ENCODE data around the gene FAM210A.

The FAM210A gene

GRCh38 chr18:13618760-13619438 lies 107.5 kb downstream of the FAM210A start:
- DNase-seq (no peak), ATAC-seq (ENCODE audit: insufficient read depth, low read depth) (no peak)
- Histone ChIP-seq H3K9ac (ENCODE audit: low read depth, low read length) (no peak overlapping the region), H3K79me2 (ENCODE audit: insufficient read depth, low read length) (peaks cover 100% of the 10 kb centered on the region), H3K27me3 (ENCODE audit: insufficient read depth, low read length, poor library complexity) (no peaks in the 10 kb centered on the region), H4K20me1 (ENCODE audit: insufficient read depth, low read length) (peaks cover 91% of the 10 kb centered on the region), H3K36me3 (ENCODE audit: insufficient read depth, low read length) (peaks cover 89% of the 10 kb centered on the region), H3K4me2 (ENCODE audit: insufficient read depth, low read length) (no peak overlapping the region), H2AFZ (ENCODE audit: low read depth, low read length) (no peak overlapping the region), H3K4me1 (ENCODE audit: insufficient read depth, low read length) (peaks cover 59% of the 10 kb centered on the region), H3K9me3 (ENCODE audit: insufficient read depth, low read length, severe bottlenecking) (no peaks in the 10 kb centered on the region), H3K4me3 (ENCODE audit: low read depth in 1 of 2, low read length in 2 of 2) (no peak overlapping the region), H3K27ac (ENCODE audit: low read length) (peak overlapping the region; percentile 42)
- TF ChIP-seq CTCF (IDR thresholded peaks at IDR 0.05; ENCODE audit: borderline replicate concordance, extremely low read depth, low read length, poor library complexity, severe bottlenecking) = no peak
- TF ChIP-seq EZH2 (IDR thresholded peaks at IDR 0.05; ENCODE audit: borderline replicate concordance, low read depth, low read length, severe bottlenecking) = no peak

DNA sequence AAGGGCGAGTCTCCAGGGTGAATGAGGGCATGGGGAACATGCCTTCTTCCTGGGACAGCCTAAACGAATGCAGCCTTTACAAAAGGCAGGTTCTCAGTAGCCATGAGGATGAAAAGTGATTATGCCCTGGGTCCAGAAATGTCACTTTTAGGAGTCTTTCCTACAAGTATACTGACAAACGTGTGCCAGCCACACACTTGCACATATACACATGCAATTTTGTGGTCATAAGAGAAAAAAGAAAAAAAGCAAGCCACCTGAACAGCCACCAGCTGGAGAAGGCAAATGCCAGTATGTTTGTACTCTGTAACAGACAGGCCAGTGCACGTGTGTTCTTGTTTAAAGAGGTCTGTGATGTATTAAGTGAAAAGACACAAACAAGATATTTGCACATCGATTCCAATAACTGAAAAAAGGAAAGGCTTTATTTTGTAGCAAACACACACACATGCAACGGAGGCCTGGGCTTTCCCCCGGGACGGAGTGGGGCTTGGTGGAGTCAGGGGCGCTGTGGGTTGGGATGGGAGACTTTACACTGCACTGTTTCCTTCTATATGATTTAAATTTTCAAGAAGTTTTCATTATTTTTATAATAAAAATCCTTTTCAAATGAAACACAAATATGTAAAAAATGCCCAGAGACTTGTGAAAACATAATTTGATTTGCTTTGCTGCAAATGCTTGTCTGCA lies 108.4 kb downstream of the FAM210A start:
- no peak for TF ChIP-seq EZH2 (IDR thresholded peaks at IDR 0.05; ENCODE audit: borderline replicate concordance, low read depth, low read length, severe bottlenecking)
- TF ChIP-seq CTCF (IDR thresholded peaks at IDR 0.05; ENCODE audit: borderline replicate concordance, extremely low read depth, low read length, poor library complexity, severe bottlenecking) = no peak
- Histone ChIP-seq H3K9me3 (ENCODE audit: insufficient read depth, low read length, severe bottlenecking) (no peaks in the 10 kb centered on the region), H3K4me2 (ENCODE audit: insufficient read depth, low read length) (peak overlapping the region; percentile 80; the same call in 1 of the 2 replicates), H4K20me1 (ENCODE audit: insufficient read depth, low read length) (peaks cover 84% of the 10 kb centered on the region), H3K4me1 (ENCODE audit: insufficient read depth, low read length) (peaks cover 64% of the 10 kb centered on the region), H3K27ac (ENCODE audit: low read length) (peak overlapping the region; percentile 58), H3K36me3 (ENCODE audit: insufficient read depth, low read length) (peaks cover 83% of the 10 kb centered on the region), H3K4me3 (ENCODE audit: low read depth in 1 of 2, low read length in 2 of 2) (no peak overlapping the region), H3K79me2 (ENCODE audit: insufficient read depth, low read length) (peaks cover 100% of the 10 kb centered on the region), H2AFZ (ENCODE audit: low read depth, low read length) (no peak overlapping the region), H3K9ac (ENCODE audit: low read depth, low read length) (no peak overlapping the region), H3K27me3 (ENCODE audit: insufficient read depth, low read length, poor library complexity) (no peaks in the 10 kb centered on the region)
- ATAC-seq (ENCODE audit: insufficient read depth, low read depth) = no peak
- DNase-seq = no peak

DNA sequence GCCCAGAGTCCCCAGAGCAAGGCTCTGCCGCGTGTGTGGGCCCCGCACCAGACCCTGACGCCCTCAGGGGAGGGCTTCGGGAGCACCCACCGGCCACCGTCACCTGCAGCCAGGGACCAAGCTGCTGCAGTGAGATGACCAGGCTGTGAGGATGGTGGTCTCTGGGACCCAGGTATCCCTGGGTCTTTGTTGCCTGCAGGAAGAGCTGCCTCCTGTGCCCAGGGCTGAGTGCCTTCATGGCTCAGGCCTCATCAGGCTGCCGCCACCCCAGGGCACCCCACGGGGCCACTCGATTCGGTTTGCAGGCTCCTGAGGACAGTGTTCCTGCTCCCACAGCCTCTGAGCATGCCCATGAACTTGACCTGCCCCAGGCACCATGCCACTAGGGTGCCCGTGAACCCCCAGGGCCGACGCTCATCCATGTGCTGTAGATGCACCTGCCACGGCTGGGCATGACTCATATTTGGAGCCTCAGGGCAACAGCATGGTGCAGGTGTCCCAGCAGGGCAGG lies 109.8 kb downstream of the FAM210A start:
- ATAC-seq (ENCODE audit: insufficient read depth, low read depth) (no peak), DNase-seq (no peak)
- Histone ChIP-seq H2AFZ (ENCODE audit: low read depth, low read length) (no peak overlapping the region), H4K20me1 (ENCODE audit: insufficient read depth, low read length) (peaks cover 71% of the 10 kb centered on the region), H3K4me2 (ENCODE audit: insufficient read depth, low read length) (peak overlapping the region; percentile 80; the same call in 1 of the 2 replicates), H3K27ac (ENCODE audit: low read length) (peak overlapping the region; percentile 98), H3K9me3 (ENCODE audit: insufficient read depth, low read length, severe bottlenecking) (no peaks in the 10 kb centered on the region), H3K36me3 (ENCODE audit: insufficient read depth, low read length) (peaks cover 69% of the 10 kb centered on the region), H3K4me1 (ENCODE audit: insufficient read depth, low read length) (peaks cover 71% of the 10 kb centered on the region), H3K27me3 (ENCODE audit: insufficient read depth, low read length, poor library complexity) (no peaks in the 10 kb centered on the region), H3K4me3 (ENCODE audit: low read depth in 1 of 2, low read length in 2 of 2) (peak overlapping the region in 1 of 2 experiments; percentile 67; a peak in 2 of 4 replicates), H3K79me2 (ENCODE audit: insufficient read depth, low read length) (peaks cover 91% of the 10 kb centered on the region), H3K9ac (ENCODE audit: low read depth, low read length) (peak overlapping the region; percentile 76)
- TF ChIP-seq CTCF (IDR thresholded peaks at IDR 0.05; ENCODE audit: borderline replicate concordance, extremely low read depth, low read length, poor library complexity, severe bottlenecking) (no peak), EZH2 (IDR thresholded peaks at IDR 0.05; ENCODE audit: borderline replicate concordance, low read depth, low read length, severe bottlenecking) (no peak)

All from DND-41 (cell line).